ENCODE measurements around the gene SLC30A2.
A peak's percentile ranks its signal among the peaks of the same experiment; 100 is the strongest.

Gene SLC30A2

GRCh38 chr1:25993197-25993951, 52.5 kb downstream of the SLC30A2 start:
- Histone ChIP-seq H3K36me3 (ENCODE audit: control insufficient read depth, insufficient read depth, low read length) (no peaks in the 10 kb centered on the region), H3K9me3 (ENCODE audit: control insufficient read depth, low read length) (no peaks in the 10 kb centered on the region), H3K27ac (peak overlapping the region; percentile 36), H2AFZ (no peak overlapping the region), H3K27me3 (ENCODE audit: control insufficient read depth, insufficient read depth, low read length) (no peaks in the 10 kb centered on the region), H3K4me3 (ENCODE audit: low read depth, low read length) (no peak overlapping the region), H3K79me2 (no peaks in the 10 kb centered on the region), H3K4me2 (ENCODE audit: low read length) (no peak overlapping the region), H3K9ac (no peak overlapping the region), H3K4me1 (peaks cover 12% of the 10 kb centered on the region)
- TF ChIP-seq, protein P1, sequence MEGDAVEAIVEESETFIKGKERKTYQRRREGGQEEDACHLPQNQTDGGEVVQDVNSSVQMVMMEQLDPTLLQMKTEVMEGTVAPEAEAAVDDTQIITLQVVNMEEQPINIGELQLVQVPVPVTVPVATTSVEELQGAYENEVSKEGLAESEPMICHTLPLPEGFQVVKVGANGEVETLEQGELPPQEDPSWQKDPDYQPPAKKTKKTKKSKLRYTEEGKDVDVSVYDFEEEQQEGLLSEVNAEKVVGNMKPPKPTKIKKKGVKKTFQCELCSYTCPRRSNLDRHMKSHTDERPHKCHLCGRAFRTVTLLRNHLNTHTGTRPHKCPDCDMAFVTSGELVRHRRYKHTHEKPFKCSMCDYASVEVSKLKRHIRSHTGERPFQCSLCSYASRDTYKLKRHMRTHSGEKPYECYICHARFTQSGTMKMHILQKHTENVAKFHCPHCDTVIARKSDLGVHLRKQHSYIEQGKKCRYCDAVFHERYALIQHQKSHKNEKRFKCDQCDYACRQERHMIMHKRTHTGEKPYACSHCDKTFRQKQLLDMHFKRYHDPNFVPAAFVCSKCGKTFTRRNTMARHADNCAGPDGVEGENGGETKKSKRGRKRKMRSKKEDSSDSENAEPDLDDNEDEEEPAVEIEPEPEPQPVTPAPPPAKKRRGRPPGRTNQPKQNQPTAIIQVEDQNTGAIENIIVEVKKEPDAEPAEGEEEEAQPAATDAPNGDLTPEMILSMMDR (IDR thresholded peaks at IDR 0.05): no peak

GRCh38 chr1:25992689-25993171, 53.2 kb downstream of the SLC30A2 start:
- Histone ChIP-seq H3K27me3 (ENCODE audit: control insufficient read depth, insufficient read depth, low read length) (no peaks in the 10 kb centered on the region), H3K27ac (no peak overlapping the region), H3K79me2 (no peaks in the 10 kb centered on the region), H3K36me3 (ENCODE audit: control insufficient read depth, insufficient read depth, low read length) (no peaks in the 10 kb centered on the region), H3K4me3 (ENCODE audit: low read depth, low read length) (no peak overlapping the region), H3K9me3 (ENCODE audit: control insufficient read depth, low read length) (no peaks in the 10 kb centered on the region), H3K4me2 (ENCODE audit: low read length) (peak overlapping the region; percentile 43), H3K4me1 (peaks cover 15% of the 10 kb centered on the region), H2AFZ (no peak overlapping the region), H3K9ac (no peak overlapping the region)
- TF ChIP-seq, protein P1 (IDR thresholded peaks at IDR 0.05): no peak

- Histone ChIP-seq H3K9me3 (ENCODE audit: control insufficient read depth, low read length) (no peaks in the 10 kb centered on the region), H3K9ac (no peak overlapping the region), H3K4me3 (ENCODE audit: low read depth, low read length) (no peak overlapping the region), H3K79me2 (no peaks in the 10 kb centered on the region), H3K4me2 (ENCODE audit: low read length) (peak overlapping the region; percentile 43), H3K27ac (no peak overlapping the region), H3K4me1 (peaks cover 13% of the 10 kb centered on the region), H2AFZ (no peak overlapping the region), H3K36me3 (ENCODE audit: control insufficient read depth, insufficient read depth, low read length) (no peaks in the 10 kb centered on the region), H3K27me3 (ENCODE audit: control insufficient read depth, insufficient read depth, low read length) (no peaks in the 10 kb centered on the region)
- TF ChIP-seq, protein P1 (IDR thresholded peaks at IDR 0.05): no peak
Observed at GRCh38 chr1:25991937-25992688, 53.8 kb downstream of the SLC30A2 start.

- Histone ChIP-seq H2AFZ (no peak overlapping the region), H3K27me3 (ENCODE audit: control insufficient read depth, insufficient read depth, low read length) (no peaks in the 10 kb centered on the region), H3K9ac (no peak overlapping the region), H3K36me3 (ENCODE audit: control insufficient read depth, insufficient read depth, low read length) (no peaks in the 10 kb centered on the region), H3K9me3 (ENCODE audit: control insufficient read depth, low read length) (no peaks in the 10 kb centered on the region), H3K4me1 (peaks cover 9% of the 10 kb centered on the region), H3K27ac (no peak overlapping the region), H3K4me2 (ENCODE audit: low read length) (peak overlapping the region; percentile 25), H3K79me2 (no peaks in the 10 kb centered on the region), H3K4me3 (ENCODE audit: low read depth, low read length) (no peak overlapping the region)
- TF ChIP-seq, protein P1 (IDR thresholded peaks at IDR 0.05): no peak
Observed at GRCh38 chr1:25990702-25991395, 55.1 kb downstream of the SLC30A2 start.

Data from parathyroid adenoma (tissue), 2 donors.